ENCODE measurements around the gene ZNF451.

ZNF451 gene

GRCh38 chr6:57147955-57148858, 58.2 kb downstream of the ZNF451 start:
- DNase-seq (ENCODE audit: low spot score) = no peak

GRCh38 chr6:57158658-57159057, 68.7 kb downstream of the ZNF451 start:
- DNase-seq (ENCODE audit: low spot score) = no peak

GRCh38 chr6:57159127-57159526, 69.1 kb downstream of the ZNF451 start:
- DNase-seq (ENCODE audit: low spot score) = no peak

GRCh38 chr6:57162028-57162427, 72.0 kb downstream of the ZNF451 start:
- no peak for DNase-seq (ENCODE audit: low spot score)

- DNase-seq (ENCODE audit: low spot score) = no peak
Measured at GRCh38 chr6:57162516-57162915, 72.5 kb downstream of the ZNF451 start.

GRCh38 chr6:57163956-57164355, 74.0 kb downstream of the ZNF451 start:
- no peak for DNase-seq (ENCODE audit: low spot score)

- no peak for DNase-seq (ENCODE audit: low spot score)
Measured at GRCh38 chr6:57165080-57165479, 75.1 kb downstream of the ZNF451 start.

GRCh38 chr6:57172136-57173055, 82.4 kb downstream of the ZNF451 start, which contains the start of gene BAG2:
BAG2 (plus strand) TSS chr6:57172326; CDS start chr6:57172698, 372 bp downstream.
- DNase-seq (ENCODE audit: low spot score) = peak; percentile 86

- peak; percentile 44 for DNase-seq (ENCODE audit: low spot score)
Measured at GRCh38 chr6:57173056-57173885, 83.3 kb downstream of the ZNF451 start.

GRCh38 chr6:57173886-57174510, 84.0 kb downstream of the ZNF451 start:
- DNase-seq (ENCODE audit: low spot score) = peak; percentile 35

GRCh38 chr6:57174511-57174907, 84.5 kb downstream of the ZNF451 start:
- no peak for DNase-seq (ENCODE audit: low spot score)

- no peak for DNase-seq (ENCODE audit: low spot score)
Measured at GRCh38 chr6:57177545-57178265, 87.7 kb downstream of the ZNF451 start.

GRCh38 chr6:57180596-57180995, 90.6 kb downstream of the ZNF451 start:
- DNase-seq (ENCODE audit: low spot score) = no peak

GRCh38 chr6:57182017-57182432, 92.0 kb downstream of the ZNF451 start:
- peak; percentile 22 for DNase-seq (ENCODE audit: low spot score)

GRCh38 chr6:57183336-57183735, 93.3 kb downstream of the ZNF451 start:
- no peak for DNase-seq (ENCODE audit: low spot score)

GRCh38 chr6:57190140-57190539, 100.2 kb downstream of the ZNF451 start:
- DNase-seq (ENCODE audit: low spot score) = peak; percentile 34

GRCh38 chr6:57193177-57193576, 103.2 kb downstream of the ZNF451 start:
- DNase-seq (ENCODE audit: low spot score) = no peak

- DNase-seq (ENCODE audit: low spot score) = no peak
Measured at GRCh38 chr6:57195457-57195856, 105.5 kb downstream of the ZNF451 start.

GRCh38 chr6:57198926-57199636, 109.1 kb downstream of the ZNF451 start:
- no peak for DNase-seq (ENCODE audit: low spot score)

GRCh38 chr6:57201718-57202117, 111.7 kb downstream of the ZNF451 start:
- DNase-seq (ENCODE audit: low spot score) = no peak

All from cerebellar cortex (tissue), 1 donor.